HepG2 (cell line): ENCODE data around the gene PMEL. TPM values are rescaled to one million over a fixed set of nuclear protein-coding genes. Genes with fewer than 3 reads are reported as not detected.

ENCODE experiments used
- ATAC-seq: fragments of 200-7000 bp; cut with Tn5 transposase; 3 replicates; pipeline ENCODE4 v1.9.1; 2020; ENCODE audit warnings: mild to moderate bottlenecking, moderate library complexity
- BruUV-seq: library from RNA; stranded (reverse); fragments of 400-500 nt; replicated peaks from 2 replicates; lab custom pipeline; 2021; lab: Mats Ljungman, UMichigan
- CTCF ChIA-PET: fragments of 300-600 bp; formaldehyde crosslinking; extraction: SDS; loops from one replicate; lab custom pipeline; 2021; ENCODE audit warnings: low total read pairs, inconsistent platforms, low intra/inter-chr PET ratio; lab: Yijun Ruan, JAX
- POLR2A ChIA-PET: fragments of 350-600 bp; sonication (Branson Sonifier 250); formaldehyde crosslinking; loops from one replicate; lab custom pipeline; 2020; ENCODE audit warnings: antibody characterized with exemption, inconsistent platforms; lab: Yijun Ruan, JAX
- DNase-seq: peaks from one replicate; pipeline ENCODE4 v3.0.0-alpha.2; 2015; ENCODE audit warnings: low spot score
- FAIRE-seq: peaks from 3 replicates; lab custom pipeline; 2011; peaks lifted over from hg19 to GRCh38; lab: Jason Lieb, UNC
- H2AFZ ChIP-seq: one replicate; pipeline ENCODE4 v1.6.1; 2011; ENCODE audit warnings: low read length, inconsistent platforms
- H3K27ac ChIP-seq: fragments of 300-600 bp; 3 replicates; pipeline ENCODE4 v1.8.0; 2011; ENCODE audit warnings: mixed run types, mild to moderate bottlenecking, mixed read lengths, low read length, inconsistent platforms; ENCODE audit not compliant: insufficient read depth; ENCODE audit errors: extremely low read length
- H3K27me3 ChIP-seq, 2 experiments: fragments of 200-600 bp in 1 of 2; 2 replicates in 1 of 2; 3 replicates in 1 of 2; pipeline versions ENCODE4 v1.6.0 to v1.8.0; 2011; ENCODE audit warnings: low read length in 2 of 2, mild to moderate bottlenecking in 2 of 2, moderate library complexity in 2 of 2, inconsistent platforms in 1 of 2; ENCODE audit not compliant: insufficient read depth in 2 of 2, control insufficient read depth in 1 of 2
- H3K36me3 ChIP-seq, 2 experiments: fragments of 200-600 bp in 1 of 2; replicated peaks in 1 of 2; 2 replicates in 1 of 2; 3 replicates in 1 of 2; pipeline versions ENCODE4 v1.5.1 to v1.8.0; 2011; ENCODE audit warnings: low read length in 2 of 2, inconsistent platforms in 1 of 2; ENCODE audit not compliant: insufficient read depth in 2 of 2, control insufficient read depth in 1 of 2
- H3K4me1 ChIP-seq: 2 replicates; pipeline ENCODE4 v1.5.1; 2012; ENCODE audit warnings: low read length, inconsistent platforms; ENCODE audit not compliant: insufficient read depth
- H3K4me2 ChIP-seq: 2 replicates; pipeline ENCODE4 v1.6.0; 2011; ENCODE audit warnings: low read depth, low read length, inconsistent platforms
- H3K4me3 ChIP-seq, 3 experiments: fragments of 200-600 bp in 1 of 3; sonication (generic), shearing (Covaris generic) in 1 of 3; replicated peaks in 1 of 3; 2 replicates each; pipeline ENCODE4 v1.5.1; 2011 to 2016; ENCODE audit warnings: low read length in 3 of 3, inconsistent platforms in 2 of 3, low read depth in 2 of 3, mild to moderate bottlenecking in 2 of 3, control low read depth in 1 of 3, mixed read lengths in 1 of 3; ENCODE audit not compliant: insufficient read depth in 1 of 3
- H3K79me2 ChIP-seq: one replicate; pipeline ENCODE4 v1.6.1; 2011; ENCODE audit warnings: low read length, inconsistent platforms; ENCODE audit not compliant: insufficient read depth
- H3K9ac ChIP-seq: 2 replicates; pipeline ENCODE4 v1.6.0; 2011; ENCODE audit warnings: mild to moderate bottlenecking, low read depth, low read length, inconsistent platforms; ENCODE audit not compliant: insufficient read depth
- H3K9me3 ChIP-seq: 2 replicates; pipeline ENCODE4 v1.5.1; 2012; ENCODE audit warnings: mild to moderate bottlenecking, low read length
- H4K20me1 ChIP-seq: 2 replicates; pipeline ENCODE4 v1.6.0; 2011; ENCODE audit warnings: inconsistent platforms, mild to moderate bottlenecking, low read length, moderate library complexity; ENCODE audit not compliant: insufficient read depth
- CEBPG ChIP-seq: IDR thresholded peaks from 2 replicates; pipeline ENCODE4 v1.6.1; 2016
- IRX3 ChIP-seq: sonication (generic); formaldehyde crosslinking; IDR thresholded peaks from 2 replicates; pipeline ENCODE4 v1.8.1; 2023; ENCODE audit warnings: mild to moderate bottlenecking, low read depth, missing genetic modification reagents, borderline replicate concordance
- PRMT3 ChIP-seq: sonication (generic); formaldehyde crosslinking; IDR thresholded peaks from 2 replicates; pipeline ENCODE4 v1.8.1; 2022; ENCODE audit warnings: low read depth, mild to moderate bottlenecking, moderate library complexity, missing genetic modification reagents, borderline replicate concordance
- WGBS: methylation state at CpG from one replicate; pipeline ENCODE4 v1.1.6; 2017; ENCODE audit warnings: low lambda C conversion rate; 5-methylcytosine and 5-hydroxymethylcytosine counted together
- in situ Hi-C: cut with HindIII; loops from 2 replicates; pipeline ENCODE4 v1.10.0; 2017; ENCODE audit warnings: low pct_unique_long_range_greater_than_20kb; ENCODE audit not compliant: extremely low pct_ligation_motif_present
- intact Hi-C: fragments of 100-400 bp; cut with micrococcal nuclease; formaldehyde crosslinking; loops from one replicate; pipeline ENCODE4 v1.10.0; 2022; ENCODE audit not compliant: unreplicated experiment
- polyA plus RNA-seq, 8 experiments: library from polyadenylated mRNA; depleted of rRNA in 3 of 8; stranded (reverse) in 7 of 8; unstranded in 1 of 8; fragments of >200 nt; fragmentation: Illumina TruSeq in 4 of 8; extraction: Trizol in 4 of 8; gene quantifications; 2 replicates each; pipeline versions ENCODE4 v1.2.1 to v1.2.3, GENCODE V29; 2011 to 2016; ENCODE audit warnings: low read depth in 4 of 8, missing spikeins in 1 of 8, mixed read lengths in 1 of 8; ENCODE audit not compliant: insufficient read depth in 1 of 8
- total RNA-seq, 5 experiments: library from RNA; depleted of rRNA; stranded (reverse); fragments of >200 nt; fragmentation: Illumina TruSeq; extraction: Trizol; gene quantifications; 2 replicates each; pipeline ENCODE4 v1.2.3, GENCODE V29; 2016; ENCODE audit warnings: low read depth in 1 of 5
- TF ChIP-seq, protein P1 (sequence below): sonication (generic); formaldehyde crosslinking; IDR thresholded peaks from 2 replicates; pipeline ENCODE4 v1.5.1; 2020; ENCODE audit warnings: mild to moderate bottlenecking, missing genetic modification reagents, moderate library complexity
- TF ChIP-seq, protein P2 (sequence below): sonication (generic); formaldehyde crosslinking; IDR thresholded peaks from 2 replicates; pipeline ENCODE4 v1.8.1; 2023; ENCODE audit warnings: missing genetic modification reagents, mild to moderate bottlenecking, borderline replicate concordance
- TF ChIP-seq, protein P3 (sequence below): sonication (generic); formaldehyde crosslinking; IDR thresholded peaks from 2 replicates; pipeline ENCODE4 v1.5.0; 2020; ENCODE audit warnings: mild to moderate bottlenecking, missing genetic modification reagents, moderate library complexity
- TF ChIP-seq, protein P4 (sequence below): sonication (generic); formaldehyde crosslinking; IDR thresholded peaks from 2 replicates; pipeline ENCODE4 v1.5.0; 2020; ENCODE audit warnings: mild to moderate bottlenecking, missing genetic modification reagents

The PMEL gene
- total and polyA plus RNA-seq, 2 of the 13 experiments (the other 11 are each of a cell fraction or from before 2014, with no cell fraction given) = 0.49 to 3.3 TPM

DNA sequence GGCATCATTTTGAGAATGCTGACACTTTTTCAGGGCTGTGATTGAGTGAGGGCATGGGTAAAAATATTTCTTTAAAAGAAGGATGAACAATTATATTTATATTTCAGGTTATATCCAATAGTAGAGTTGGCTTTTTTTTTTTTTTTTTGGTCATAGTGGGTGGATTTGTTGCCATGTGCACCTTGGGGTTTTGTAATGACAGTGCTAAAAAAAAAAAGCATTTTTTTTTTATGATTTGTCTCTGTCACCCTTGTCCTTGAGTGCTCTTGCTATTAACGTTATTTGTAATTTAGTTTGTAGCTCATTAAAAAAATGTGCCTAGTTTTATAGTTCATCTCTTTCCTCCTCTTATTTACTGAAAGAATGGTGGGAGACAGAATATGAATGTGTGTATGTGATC lies 6.6 kb upstream of the PMEL start (continued):
- TF ChIP-seq, protein P1, sequence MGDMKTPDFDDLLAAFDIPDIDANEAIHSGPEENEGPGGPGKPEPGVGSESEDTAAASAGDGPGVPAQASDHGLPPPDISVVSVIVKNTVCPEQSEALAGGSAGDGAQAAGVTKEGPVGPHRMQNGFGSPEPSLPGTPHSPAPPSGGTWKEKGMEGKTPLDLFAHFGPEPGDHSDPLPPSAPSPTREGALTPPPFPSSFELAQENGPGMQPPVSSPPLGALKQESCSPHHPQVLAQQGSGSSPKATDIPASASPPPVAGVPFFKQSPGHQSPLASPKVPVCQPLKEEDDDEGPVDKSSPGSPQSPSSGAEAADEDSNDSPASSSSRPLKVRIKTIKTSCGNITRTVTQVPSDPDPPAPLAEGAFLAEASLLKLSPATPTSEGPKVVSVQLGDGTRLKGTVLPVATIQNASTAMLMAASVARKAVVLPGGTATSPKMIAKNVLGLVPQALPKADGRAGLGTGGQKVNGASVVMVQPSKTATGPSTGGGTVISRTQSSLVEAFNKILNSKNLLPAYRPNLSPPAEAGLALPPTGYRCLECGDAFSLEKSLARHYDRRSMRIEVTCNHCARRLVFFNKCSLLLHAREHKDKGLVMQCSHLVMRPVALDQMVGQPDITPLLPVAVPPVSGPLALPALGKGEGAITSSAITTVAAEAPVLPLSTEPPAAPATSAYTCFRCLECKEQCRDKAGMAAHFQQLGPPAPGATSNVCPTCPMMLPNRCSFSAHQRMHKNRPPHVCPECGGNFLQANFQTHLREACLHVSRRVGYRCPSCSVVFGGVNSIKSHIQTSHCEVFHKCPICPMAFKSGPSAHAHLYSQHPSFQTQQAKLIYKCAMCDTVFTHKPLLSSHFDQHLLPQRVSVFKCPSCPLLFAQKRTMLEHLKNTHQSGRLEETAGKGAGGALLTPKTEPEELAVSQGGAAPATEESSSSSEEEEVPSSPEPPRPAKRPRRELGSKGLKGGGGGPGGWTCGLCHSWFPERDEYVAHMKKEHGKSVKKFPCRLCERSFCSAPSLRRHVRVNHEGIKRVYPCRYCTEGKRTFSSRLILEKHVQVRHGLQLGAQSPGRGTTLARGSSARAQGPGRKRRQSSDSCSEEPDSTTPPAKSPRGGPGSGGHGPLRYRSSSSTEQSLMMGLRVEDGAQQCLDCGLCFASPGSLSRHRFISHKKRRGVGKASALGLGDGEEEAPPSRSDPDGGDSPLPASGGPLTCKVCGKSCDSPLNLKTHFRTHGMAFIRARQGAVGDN (CRISPR knock-in tag) = no peak

DNA sequence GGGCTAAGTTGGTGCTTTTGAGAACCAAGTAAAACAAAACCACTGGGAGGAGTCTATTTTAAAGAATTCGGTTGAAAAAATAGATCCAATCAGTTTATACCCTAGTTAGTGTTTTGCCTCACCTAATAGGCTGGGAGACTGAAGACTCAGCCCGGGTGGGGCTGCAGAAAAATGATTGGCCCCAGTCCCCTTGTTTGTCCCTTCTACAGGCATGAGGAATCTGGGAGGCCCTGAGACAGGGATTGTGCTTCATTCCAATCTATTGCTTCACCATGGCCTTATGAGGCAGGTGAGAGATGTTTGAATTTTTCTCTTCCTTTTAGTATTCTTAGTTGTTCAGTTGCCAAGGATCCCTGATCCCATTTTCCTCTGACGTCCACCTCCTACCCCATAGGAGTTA lies 6.2 kb upstream of the PMEL start:
- intact Hi-C loops (no loop called here), in situ Hi-C loops (loop anchor here (10.0 kb wide), 1 partner anchor 63 kb away; no protein-coding TSS in a partner anchor)
- DNase-seq (peak; percentile 60), ATAC-seq (no peak), FAIRE-seq (peak; percentile 74)
- POLR2A ChIA-PET = interaction anchor here (3.2 kb wide), 1 partner anchor 109 kb away, joined by 28 read pairs; no protein-coding TSS in a partner anchor
- Histone ChIP-seq H3K9ac (peak overlapping the region; percentile 23; the same call in 1 of the 2 replicates), H3K4me1 (peaks cover 59% of the 10 kb centered on the region), H3K79me2 (peaks cover 34% of the 10 kb centered on the region), H3K9me3 (no peaks in the 10 kb centered on the region), H4K20me1 (no peaks in the 10 kb centered on the region), H3K27me3 (no peaks in the 10 kb centered on the region), H3K4me3 (no peak overlapping the region), H3K4me2 (peak overlapping the region; percentile 24), H2AFZ (no peak overlapping the region), H3K27ac (peak overlapping the region; percentile 79), H3K36me3 (peaks cover 2 to 27% of the 10 kb centered on the region in 2 experiments)
- CTCF ChIA-PET = no interaction called here
- 57% methylated on average over 3 of the region's 3 CpGs for WGBS
- BruUV-seq = no TSS peak
- TF ChIP-seq IRX3 (no peak), CEBPG (CRISPR knock-in tag) (peak; percentile 86), PRMT3 (CRISPR knock-in tag) (no peak)
- TF ChIP-seq, protein P2, sequence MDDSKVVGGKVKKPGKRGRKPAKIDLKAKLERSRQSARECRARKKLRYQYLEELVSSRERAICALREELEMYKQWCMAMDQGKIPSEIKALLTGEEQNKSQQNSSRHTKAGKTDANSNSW (CRISPR knock-in tag) = no peak
- TF ChIP-seq, protein P3, sequence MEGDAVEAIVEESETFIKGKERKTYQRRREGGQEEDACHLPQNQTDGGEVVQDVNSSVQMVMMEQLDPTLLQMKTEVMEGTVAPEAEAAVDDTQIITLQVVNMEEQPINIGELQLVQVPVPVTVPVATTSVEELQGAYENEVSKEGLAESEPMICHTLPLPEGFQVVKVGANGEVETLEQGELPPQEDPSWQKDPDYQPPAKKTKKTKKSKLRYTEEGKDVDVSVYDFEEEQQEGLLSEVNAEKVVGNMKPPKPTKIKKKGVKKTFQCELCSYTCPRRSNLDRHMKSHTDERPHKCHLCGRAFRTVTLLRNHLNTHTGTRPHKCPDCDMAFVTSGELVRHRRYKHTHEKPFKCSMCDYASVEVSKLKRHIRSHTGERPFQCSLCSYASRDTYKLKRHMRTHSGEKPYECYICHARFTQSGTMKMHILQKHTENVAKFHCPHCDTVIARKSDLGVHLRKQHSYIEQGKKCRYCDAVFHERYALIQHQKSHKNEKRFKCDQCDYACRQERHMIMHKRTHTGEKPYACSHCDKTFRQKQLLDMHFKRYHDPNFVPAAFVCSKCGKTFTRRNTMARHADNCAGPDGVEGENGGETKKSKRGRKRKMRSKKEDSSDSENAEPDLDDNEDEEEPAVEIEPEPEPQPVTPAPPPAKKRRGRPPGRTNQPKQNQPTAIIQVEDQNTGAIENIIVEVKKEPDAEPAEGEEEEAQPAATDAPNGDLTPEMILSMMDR (CRISPR knock-in tag) = no peak
- TF ChIP-seq, protein P4, sequence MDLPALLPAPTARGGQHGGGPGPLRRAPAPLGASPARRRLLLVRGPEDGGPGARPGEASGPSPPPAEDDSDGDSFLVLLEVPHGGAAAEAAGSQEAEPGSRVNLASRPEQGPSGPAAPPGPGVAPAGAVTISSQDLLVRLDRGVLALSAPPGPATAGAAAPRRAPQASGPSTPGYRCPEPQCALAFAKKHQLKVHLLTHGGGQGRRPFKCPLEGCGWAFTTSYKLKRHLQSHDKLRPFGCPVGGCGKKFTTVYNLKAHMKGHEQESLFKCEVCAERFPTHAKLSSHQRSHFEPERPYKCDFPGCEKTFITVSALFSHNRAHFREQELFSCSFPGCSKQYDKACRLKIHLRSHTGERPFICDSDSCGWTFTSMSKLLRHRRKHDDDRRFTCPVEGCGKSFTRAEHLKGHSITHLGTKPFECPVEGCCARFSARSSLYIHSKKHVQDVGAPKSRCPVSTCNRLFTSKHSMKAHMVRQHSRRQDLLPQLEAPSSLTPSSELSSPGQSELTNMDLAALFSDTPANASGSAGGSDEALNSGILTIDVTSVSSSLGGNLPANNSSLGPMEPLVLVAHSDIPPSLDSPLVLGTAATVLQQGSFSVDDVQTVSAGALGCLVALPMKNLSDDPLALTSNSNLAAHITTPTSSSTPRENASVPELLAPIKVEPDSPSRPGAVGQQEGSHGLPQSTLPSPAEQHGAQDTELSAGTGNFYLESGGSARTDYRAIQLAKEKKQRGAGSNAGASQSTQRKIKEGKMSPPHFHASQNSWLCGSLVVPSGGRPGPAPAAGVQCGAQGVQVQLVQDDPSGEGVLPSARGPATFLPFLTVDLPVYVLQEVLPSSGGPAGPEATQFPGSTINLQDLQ (CRISPR knock-in tag) = no peak
